Endometrium (tissue), 2 donors: ENCODE measurements around the gene NAE1.

Experiments
- FAIRE-seq: peaks from 2 replicates; lab custom pipeline; 2012; peaks lifted over from hg19 to GRCh38; lab: Jason Lieb, UNC
- donor health status: control.
- donor health status: control.

NAE1 gene

GRCh38 chr16:66849549-66849948 lies 18.8 kb upstream of the NAE1 start:
- no peak for FAIRE-seq

- FAIRE-seq, result no peak
Measured at GRCh38 chr16:66849021-66849420, 18.2 kb upstream of the NAE1 start.

DNA sequence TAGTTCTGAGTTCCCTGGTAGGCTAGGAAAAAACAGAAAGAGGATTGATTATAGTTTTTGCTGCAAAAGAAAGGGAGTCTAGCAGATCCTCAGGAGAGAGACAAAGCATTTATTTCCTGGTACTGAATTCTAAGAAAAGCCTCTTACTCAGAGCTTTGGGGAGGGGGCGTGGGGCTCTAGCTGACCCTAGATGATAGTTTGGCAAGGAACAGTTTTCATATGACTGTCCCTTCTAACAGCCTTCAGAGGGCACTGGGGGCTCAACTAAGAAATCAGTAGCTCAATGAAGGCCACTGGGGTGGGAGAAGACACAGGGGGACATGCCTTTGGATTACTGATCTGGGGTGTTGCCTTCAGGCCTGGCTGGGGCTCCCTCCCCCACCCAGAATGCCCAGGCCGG lies 17.4 kb upstream of the NAE1 start:
- no peak for FAIRE-seq

- no peak for FAIRE-seq
Measured at GRCh38 chr16:66847533-66848067, 16.8 kb upstream of the NAE1 start.

DNA sequence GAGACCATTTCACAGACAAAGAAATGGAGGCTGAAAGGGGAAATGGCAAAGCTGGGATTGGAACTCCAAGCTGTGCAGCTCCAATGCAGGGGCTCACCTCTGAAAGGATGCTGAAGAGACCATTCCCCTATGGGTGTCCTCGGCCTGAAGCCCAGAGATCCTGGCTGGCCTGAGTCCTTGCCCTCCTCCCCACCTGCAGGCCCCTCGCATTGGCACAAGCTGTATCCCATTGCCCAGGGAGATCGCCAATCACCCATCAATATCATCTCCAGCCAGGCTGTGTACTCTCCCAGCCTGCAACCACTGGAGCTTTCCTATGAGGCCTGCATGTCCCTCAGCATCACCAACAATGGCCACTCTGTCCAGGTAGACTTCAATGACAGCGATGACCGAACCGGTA lies 16.1 kb upstream of the NAE1 start:
- no peak for FAIRE-seq

GRCh38 chr16:66846266-66846665 lies 15.5 kb upstream of the NAE1 start:
- no peak for FAIRE-seq

DNA sequence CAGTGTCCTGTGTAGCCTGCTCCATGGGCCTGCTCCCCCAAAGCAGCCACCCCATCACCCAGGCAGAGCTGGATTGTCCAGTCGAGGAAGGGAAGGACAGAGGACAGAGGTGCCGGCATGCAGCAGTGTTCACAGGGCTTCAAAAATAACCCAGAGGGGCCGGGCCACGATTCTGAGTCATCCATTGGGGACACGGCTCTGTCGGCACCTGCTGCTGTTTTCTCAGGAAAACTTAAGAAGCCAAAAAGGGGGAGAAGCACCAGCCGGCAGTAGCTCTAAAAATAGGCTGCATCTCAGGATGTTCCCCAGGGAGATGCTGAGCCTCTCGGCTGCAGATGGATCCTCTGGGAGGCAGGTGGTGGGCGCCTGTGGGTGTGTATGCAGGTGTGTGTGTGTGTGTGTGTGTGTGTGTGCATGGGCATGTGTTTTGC lies 15.0 kb upstream of the NAE1 start:
- FAIRE-seq, result no peak

DNA sequence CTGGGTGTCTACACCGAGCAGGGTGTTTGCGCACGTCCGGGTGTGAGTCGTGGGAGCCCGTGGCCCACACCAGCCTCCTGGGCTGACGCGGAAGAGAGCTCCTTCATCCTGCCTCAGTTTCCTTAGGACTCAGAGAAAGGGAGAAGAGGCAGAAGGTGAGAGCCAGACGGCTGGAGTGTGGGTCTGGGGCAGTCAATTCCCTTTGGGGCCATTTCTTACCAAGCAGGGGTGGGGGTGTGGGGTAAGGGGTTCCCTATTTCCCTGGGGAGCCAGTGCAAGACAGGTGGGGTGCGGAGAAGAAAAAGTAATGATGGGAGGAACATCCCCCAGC lies 14.3 kb upstream of the NAE1 start:
- FAIRE-seq, result no peak

DNA sequence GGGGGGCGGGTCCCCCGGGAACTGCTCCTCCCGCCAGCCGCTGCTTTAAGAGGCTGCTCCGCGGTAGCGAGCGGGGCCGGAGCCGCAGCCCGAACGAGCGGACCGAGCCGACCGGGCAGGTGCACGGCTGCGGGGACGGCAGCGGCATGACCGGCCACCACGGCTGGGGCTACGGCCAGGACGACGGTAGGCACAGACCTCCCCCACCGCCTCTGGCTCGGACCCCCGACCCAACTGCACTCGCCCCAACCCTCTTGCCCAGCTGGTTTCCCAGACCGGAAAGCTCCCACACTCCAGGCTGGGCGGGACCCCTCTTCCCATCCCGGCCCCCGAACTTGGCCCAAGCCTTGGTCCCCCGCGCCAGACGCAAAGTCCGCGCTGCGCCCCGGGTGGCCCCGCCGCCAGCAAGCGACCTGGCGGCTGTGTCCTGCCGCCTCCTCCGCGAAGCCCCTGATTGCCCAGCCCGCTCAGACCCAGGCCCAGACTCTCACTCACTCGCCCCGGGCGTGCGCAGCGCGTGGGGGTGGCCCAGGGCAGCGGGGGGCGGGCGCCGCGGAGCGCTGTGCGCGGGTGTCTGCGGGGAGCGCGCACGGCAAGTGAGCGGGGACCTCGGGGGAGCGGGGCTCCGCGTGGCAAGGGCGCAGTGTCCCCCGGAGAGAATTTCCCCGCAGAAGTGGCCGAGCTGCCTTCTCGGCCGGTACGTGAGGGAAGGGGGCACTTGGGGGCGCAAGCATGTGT lies 13.7 kb upstream of the NAE1 start, which contains the start of gene CA7:
Gene CA7, plus strand, starts transcription at position 73 of the 738 bp plus-strand sequence. Its CDS starts 74 bp downstream, at position 147.
- FAIRE-seq, result no peak

DNA sequence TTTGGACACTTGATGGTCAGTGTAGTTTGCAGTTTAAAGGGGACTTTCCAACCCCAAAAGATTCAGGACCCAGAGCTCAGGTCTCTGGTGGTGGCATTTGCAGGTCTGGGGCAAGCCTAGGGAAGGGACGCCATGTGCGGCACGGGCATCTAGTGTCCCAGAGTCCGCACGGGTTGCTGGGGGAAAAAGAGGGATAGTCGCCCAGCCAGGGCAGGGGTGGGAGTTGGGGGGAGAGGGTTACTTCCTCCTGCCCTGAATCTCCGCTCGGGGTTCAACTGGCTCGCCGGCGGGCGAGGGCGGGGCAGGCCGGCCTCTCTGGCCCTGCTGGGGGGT lies 13.2 kb upstream of the NAE1 start:
- no peak for FAIRE-seq

DNA sequence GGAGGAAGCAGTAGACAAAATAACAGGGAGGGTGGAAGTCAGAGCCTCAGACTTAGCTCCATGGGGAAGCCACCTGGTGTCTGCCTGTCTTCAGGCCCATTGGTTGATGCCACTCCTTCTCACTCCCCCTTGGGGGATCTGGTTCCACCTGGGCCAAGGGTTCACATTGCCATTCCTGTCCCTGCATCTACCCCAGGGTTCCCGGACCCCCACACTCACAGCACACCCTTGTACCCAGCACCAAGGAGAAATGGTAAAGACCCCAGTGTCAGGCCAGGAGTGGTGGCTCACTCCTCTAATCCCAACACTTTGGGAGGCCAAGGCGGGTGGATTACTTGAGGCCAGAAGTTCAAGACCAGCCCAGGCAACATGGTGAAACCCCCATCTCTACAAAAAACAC lies 12.4 kb upstream of the NAE1 start:
- no peak for FAIRE-seq

DNA sequence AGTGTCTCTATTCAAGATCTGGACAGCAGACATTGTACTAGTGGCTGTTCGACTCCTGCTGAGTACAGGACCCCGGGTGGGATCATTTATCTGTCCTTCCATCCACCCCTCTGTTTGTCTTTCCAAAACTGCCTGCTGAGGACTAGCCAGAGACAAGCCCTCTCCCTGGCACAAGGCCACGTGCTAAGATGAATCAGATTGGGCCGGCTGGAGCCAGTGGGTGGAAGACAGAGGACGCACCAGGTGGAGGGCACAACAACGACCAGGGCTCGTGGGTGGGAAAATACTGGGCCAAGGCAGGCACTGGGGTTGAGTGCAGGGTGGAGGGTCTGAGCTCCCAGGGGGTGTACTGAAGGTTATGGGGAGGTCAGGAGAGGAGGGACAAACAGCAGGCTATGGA lies 12.0 kb upstream of the NAE1 start:
- no peak for FAIRE-seq

DNA sequence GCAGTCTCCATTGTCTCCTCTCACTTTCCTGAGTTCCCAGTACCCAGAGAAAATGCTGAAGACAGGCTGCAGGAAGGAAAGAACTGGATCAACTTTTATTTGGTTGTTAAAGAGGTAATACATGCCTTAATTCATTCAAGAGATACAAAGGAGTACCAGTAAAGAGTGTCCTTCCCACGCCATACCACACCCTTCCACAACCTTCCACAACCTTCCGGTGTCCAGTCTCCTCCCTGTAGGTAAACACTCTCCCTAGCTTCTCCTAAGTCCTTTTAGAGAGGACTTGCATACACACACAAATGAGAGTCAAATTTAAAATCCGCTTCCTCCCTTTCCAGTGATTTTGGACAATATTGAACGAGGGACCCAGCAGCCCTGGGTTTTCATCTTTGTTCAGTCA lies 10.6 kb upstream of the NAE1 start:
- no peak for FAIRE-seq

DNA sequence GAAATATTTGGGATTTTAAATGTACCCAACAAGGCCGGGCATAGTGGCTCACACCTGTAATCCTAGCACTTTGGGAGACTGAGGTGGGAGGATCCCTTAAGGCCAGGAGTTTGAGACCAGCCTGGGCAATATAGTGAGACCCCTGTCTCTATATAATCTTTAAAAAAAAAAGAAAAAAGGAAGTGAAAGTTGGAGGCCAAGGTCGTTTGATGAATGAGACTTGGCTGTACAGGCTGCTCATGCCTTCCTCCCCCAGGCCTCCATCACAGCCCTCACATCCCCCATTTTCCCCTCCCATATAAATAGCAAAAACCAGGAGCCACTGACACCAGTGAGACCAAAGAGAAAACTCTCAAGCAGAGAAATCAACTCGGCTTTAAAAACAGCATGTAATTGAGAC lies 10.1 kb upstream of the NAE1 start:
- FAIRE-seq, result no peak

DNA sequence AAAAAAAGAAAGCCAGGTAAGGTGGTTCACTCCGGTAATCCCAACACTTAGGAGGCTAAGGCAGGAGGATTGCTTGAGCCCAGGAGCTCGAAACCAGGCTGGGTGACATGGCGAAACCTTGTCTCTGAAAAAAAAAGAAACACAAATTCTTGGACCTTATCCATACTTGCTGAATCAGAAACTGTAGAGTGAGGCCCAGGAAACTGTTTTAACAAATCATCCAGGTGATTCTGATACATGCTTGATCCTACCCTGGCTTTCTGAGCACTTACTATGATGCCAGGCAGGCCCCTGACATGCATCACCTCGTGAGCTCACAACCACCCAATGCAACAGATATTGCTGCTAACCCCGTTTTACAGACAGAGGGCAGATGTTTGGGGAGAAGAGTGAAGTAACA lies 4.0 kb upstream of the NAE1 start:
- FAIRE-seq, result no peak

- no peak for FAIRE-seq
Measured at GRCh38 chr16:66832661-66833305, 2.0 kb upstream of the NAE1 start.

GRCh38 chr16:66832190-66832589 lies 1.4 kb upstream of the NAE1 start:
- FAIRE-seq, result no peak

DNA sequence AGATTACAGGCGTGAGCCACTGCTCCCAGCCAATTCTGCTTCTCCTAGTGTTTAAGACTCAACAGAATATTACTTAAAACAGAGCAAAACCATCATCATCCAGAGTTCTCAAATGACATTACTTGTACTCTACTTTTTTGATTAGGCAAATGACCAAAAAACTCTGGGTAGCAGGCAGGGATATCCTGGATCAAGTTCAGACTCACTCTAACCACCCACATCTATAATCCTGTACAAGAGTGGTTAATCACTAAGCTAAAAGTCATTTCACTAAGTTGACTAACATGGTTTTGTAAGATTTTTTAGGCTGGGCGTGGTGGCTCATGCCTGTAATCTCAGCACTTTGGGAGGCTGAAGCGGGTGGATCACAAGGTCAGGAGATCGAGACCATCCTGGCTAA lies 6.8 kb downstream of the NAE1 start:
- no peak for FAIRE-seq

DNA sequence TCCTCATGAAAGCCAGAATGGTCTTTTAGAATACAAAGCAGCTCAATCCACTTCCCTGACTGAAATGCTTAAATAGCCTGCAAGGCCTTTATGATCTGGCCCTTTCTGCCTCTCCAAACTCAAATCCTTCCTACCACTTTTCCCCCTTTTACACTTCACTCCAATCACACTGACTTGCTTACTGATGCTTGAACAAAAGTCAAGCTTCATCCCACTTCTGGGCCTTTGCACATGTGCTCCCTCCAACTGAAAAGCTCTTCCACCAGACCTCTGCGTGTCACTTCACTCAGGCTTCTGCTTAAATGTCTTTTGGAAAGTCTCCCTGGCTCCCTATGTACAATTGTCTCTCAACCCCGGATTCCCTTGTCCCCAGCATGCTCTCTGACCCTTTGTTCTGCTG lies 16.0 kb downstream of the NAE1 start:
- no peak for FAIRE-seq

GRCh38 chr16:66811043-66811442 lies 19.7 kb downstream of the NAE1 start:
- FAIRE-seq, result no peak

GRCh38 chr16:66810391-66810790 lies 20.4 kb downstream of the NAE1 start:
- no peak for FAIRE-seq

- no peak for FAIRE-seq
Measured at GRCh38 chr16:66809765-66810164, 21.0 kb downstream of the NAE1 start.

DNA sequence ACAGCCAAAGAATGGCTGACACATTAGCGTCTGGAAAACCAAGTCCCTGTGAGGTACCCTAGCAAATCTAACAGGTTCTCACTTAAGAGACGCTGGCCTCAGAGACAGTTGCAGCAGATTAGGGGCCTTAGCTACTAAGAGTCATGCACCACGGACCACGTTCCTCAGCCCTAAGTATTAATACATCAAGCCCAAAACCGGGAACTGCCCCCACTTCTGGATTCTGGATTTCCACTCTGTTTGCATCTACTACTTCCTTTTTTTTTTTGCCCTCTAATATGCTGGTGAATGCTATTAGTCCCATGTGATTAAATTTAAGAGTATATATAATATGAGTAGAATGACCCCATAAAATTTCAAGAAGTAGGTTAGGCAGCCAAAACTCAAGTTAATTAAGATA lies 28.6 kb downstream of the NAE1 start:
- no peak for FAIRE-seq
